Bronchial epithelial cell (primary cell): ENCODE measurements around the gene ADAMTS12. TPM values are rescaled to one million over a fixed set of nuclear protein-coding genes. Genes with fewer than 3 reads are reported as not detected.

ENCODE experiments used
- DNase-seq: peaks from one replicate; pipeline ENCODE4 v3.0.0-alpha.2; 2010; ENCODE audit warnings: low read depth
- FAIRE-seq: peaks from 2 replicates; lab custom pipeline; 2011; peaks lifted over from hg19 to GRCh38; lab: Jason Lieb, UNC
- H3K27me3 ChIP-seq: 2 replicates; pipeline ENCODE4 v1.5.1; 2011; ENCODE audit warnings: low read length; ENCODE audit not compliant: control insufficient read depth, insufficient read depth
- H3K36me3 ChIP-seq: 2 replicates; pipeline ENCODE4 v1.5.1; 2011; ENCODE audit warnings: low read length; ENCODE audit not compliant: control insufficient read depth, insufficient read depth
- H3K4me3 ChIP-seq: 2 replicates; pipeline ENCODE4 v1.5.1; 2011; ENCODE audit warnings: mild to moderate bottlenecking, low read depth, low read length, control low read depth
- total RNA-seq: library from RNA; depleted of rRNA; stranded (reverse); fragments of >200 nt; gene quantifications from 2 replicates; pipeline ENCODE4 v1.2.1, GENCODE V29; 2014
- TF ChIP-seq, protein P1 (sequence below): IDR thresholded peaks from 2 replicates; pipeline ENCODE4 v1.5.1; 2011; ENCODE audit warnings: mild to moderate bottlenecking, moderate library complexity, low read length, control low read depth, inconsistent platforms; ENCODE audit not compliant: insufficient read depth, severe bottlenecking

ADAMTS12 gene
- total RNA-seq, 1 donor from 2014 or later = 0.26 TPM

DNA sequence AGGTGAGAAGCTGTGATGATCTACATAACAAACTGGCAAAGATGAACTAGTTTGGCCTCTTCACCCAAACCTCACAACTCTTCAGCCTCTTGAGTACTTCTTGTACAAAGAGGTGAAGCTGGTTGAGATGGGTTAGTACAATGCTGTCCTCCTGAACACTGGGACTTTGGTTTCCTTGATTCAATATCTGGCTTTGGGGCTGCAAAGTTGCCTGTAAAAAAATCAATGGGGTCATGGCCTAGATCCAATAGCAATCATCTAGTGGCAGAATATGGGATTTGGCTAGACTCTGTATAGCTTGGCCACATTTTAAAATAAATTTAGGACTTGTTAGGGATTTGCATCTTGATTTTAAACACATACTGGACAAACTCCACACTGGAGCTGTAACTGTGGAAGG lies 179.1 kb downstream of the ADAMTS12 start:
- Histone ChIP-seq H3K4me3 (no peak overlapping the region), H3K36me3 (no peaks in the 10 kb centered on the region), H3K27me3 (no peaks in the 10 kb centered on the region)
- DNase-seq (no peak), FAIRE-seq (no peak)
- TF ChIP-seq, protein P1, sequence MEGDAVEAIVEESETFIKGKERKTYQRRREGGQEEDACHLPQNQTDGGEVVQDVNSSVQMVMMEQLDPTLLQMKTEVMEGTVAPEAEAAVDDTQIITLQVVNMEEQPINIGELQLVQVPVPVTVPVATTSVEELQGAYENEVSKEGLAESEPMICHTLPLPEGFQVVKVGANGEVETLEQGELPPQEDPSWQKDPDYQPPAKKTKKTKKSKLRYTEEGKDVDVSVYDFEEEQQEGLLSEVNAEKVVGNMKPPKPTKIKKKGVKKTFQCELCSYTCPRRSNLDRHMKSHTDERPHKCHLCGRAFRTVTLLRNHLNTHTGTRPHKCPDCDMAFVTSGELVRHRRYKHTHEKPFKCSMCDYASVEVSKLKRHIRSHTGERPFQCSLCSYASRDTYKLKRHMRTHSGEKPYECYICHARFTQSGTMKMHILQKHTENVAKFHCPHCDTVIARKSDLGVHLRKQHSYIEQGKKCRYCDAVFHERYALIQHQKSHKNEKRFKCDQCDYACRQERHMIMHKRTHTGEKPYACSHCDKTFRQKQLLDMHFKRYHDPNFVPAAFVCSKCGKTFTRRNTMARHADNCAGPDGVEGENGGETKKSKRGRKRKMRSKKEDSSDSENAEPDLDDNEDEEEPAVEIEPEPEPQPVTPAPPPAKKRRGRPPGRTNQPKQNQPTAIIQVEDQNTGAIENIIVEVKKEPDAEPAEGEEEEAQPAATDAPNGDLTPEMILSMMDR = no peak

DNA sequence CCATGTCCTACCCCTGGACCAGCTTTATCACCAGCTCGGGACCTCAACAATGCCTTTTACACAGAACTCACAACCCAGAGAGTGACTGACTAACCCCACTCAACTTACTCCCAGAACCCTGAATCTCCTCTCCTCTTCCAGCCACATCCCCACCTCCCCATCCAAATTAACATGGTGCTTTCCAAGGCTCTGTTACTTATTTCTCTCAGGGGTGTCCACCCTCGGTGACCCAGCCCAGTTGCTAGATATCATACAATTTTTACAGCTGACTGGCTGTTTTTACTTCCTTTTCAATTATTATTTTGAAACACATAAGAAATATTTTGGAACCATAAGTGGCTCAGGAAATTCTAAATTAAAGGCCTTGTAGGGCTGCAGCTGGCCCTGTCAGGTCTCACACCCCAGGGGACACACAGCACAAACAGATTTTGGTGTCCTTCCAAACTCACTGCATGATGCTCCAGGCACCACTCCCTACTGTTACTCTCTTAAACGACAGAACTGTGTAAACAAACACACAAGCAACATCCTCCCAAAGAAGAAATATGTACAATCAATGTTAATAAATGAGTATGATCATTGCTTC lies 180.6 kb downstream of the ADAMTS12 start:
- Histone ChIP-seq H3K4me3 (no peak overlapping the region), H3K27me3 (no peaks in the 10 kb centered on the region), H3K36me3 (no peaks in the 10 kb centered on the region)
- DNase-seq = no peak
- TF ChIP-seq, protein P1 = no peak
- no peak for FAIRE-seq

DNA sequence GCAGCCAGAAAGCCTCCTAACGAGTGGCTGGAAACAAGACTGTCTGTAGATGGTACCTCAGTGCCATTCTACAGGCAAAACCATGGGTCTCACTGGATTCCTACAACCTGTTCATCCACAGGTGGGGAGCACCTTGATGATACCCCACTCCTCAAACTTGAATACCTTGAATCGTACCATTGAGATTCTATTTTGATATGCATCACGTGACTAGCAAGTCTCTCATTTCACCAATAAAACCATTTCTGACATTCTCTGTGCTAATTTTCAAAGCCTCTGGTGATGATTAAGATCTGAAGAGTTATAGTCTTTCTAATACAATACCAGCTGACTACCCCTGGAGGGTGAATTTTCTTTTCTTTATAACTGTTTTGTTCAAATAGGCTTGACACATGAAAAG lies 188.9 kb downstream of the ADAMTS12 start:
- Histone ChIP-seq H3K4me3 (no peak overlapping the region), H3K36me3 (no peaks in the 10 kb centered on the region), H3K27me3 (no peaks in the 10 kb centered on the region)
- TF ChIP-seq, protein P1 = no peak
- DNase-seq (no peak), FAIRE-seq (no peak)

DNA sequence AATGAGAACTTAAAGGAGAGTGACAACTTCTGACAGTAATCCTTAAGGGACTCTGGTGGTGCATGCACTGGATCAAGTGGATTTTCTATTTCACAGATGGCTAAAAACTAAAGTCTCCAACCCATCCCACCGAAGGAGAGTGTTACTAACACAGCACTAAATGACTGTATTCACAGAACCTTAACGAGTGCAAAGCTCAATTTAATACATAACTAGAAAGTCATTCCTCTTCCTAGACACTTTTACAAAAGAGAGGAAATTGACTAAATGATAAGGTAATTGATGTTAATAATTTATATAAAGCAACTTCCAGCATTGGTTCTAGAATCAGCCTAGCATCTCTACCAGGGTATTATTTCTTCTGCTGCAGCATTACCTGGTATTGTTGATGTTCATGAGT lies 189.8 kb downstream of the ADAMTS12 start:
- Histone ChIP-seq H3K27me3 (no peaks in the 10 kb centered on the region), H3K4me3 (no peak overlapping the region), H3K36me3 (no peaks in the 10 kb centered on the region)
- DNase-seq = no peak
- FAIRE-seq = no peak
- TF ChIP-seq, protein P1 = no peak

DNA sequence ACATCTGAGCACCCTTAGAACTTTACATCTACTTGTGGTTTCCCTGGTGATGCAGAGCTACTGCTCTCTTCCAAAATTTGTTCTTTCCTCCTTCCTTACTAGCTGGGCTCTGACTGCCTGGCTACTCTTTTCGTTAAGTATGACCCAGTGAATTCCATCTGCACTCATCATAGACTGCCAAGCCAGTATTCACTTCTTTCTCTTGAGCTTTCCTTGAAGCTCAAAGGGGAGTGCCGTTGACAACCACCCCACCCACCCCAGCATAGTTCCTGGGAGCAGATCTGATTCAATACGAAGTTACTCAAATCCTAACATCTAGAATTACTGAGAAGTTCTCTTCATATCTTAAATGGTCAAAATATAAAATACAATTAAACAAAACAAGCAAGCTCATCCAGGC lies 190.5 kb downstream of the ADAMTS12 start:
- H3K36me3 ChIP-seq = no peaks in the 10 kb centered on the region
- H3K4me3 ChIP-seq = no peak overlapping the region
- DNase-seq = no peak
- TF ChIP-seq, protein P1 = no peak
- H3K27me3 ChIP-seq = no peaks in the 10 kb centered on the region
- no peak for FAIRE-seq

DNA sequence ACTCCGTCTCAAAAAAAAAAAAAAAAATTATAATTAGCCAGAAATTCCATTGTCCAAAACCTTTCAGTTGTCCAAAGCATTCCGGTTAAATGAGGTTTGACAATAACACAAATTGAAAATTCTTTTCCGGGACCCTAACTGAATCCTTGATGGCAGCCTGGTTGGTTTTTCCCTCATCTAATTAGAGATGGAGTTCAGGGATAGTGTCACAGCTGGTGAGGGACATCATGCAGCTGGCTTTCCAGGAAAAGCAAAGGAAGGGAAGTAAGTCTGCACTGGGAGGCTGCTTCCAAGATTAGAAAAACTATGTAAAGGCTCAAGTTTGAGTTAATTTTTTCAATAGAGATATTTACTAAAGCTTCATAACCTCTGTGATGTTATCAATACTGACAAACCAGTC lies 195.4 kb downstream of the ADAMTS12 start:
- FAIRE-seq (no peak), DNase-seq (no peak)
- TF ChIP-seq, protein P1 = no peak
- no peak overlapping the region for H3K4me3 ChIP-seq
- no peaks in the 10 kb centered on the region for H3K27me3 ChIP-seq
- no peaks in the 10 kb centered on the region for H3K36me3 ChIP-seq
